ENCODE results near the gene MNS1.
"Not testable (repeated sequence)": the region's sequence is repeated elsewhere in the genome, so short reads cannot be mapped to it uniquely, and the experiment has no call there.

Gene MNS1

DNA sequence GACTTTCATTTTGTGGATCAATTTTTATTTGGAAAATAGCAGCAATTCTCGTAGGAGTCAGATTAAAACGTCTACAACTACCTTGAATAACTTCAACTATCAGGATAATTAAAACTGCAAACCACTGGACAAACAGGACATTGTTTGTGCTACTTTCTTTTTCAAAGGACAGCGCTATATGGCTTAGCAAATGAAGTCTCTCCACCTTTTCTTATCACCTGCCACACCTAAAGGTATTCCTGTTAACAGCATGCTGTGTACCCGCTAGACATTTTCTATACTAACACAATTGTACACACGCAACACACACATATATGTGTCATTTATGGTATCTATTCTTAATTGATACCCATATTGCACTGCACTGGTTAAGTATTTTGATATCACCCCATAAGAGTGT lies 19.2 kb downstream of the MNS1 start:
- no peak for ATAC-seq

DNA sequence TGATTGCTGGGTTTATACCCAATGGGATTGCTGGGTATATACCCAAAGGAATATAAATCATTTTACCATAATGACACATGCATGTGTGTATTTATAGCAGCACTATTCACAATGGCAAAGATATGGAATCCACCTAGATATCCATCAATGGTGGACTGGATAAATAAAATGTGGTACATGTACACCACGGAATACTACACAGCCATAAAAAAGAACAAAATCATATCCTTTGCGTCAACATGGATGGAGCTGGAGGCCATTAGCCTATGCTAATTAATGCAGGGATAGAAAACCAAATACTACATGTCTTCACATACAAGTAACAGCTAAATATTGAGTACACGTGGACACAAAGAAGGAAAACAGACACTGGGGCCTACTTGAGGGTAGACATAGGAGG lies 22.6 kb downstream of the MNS1 start:
- ATAC-seq, result no peak

DNA sequence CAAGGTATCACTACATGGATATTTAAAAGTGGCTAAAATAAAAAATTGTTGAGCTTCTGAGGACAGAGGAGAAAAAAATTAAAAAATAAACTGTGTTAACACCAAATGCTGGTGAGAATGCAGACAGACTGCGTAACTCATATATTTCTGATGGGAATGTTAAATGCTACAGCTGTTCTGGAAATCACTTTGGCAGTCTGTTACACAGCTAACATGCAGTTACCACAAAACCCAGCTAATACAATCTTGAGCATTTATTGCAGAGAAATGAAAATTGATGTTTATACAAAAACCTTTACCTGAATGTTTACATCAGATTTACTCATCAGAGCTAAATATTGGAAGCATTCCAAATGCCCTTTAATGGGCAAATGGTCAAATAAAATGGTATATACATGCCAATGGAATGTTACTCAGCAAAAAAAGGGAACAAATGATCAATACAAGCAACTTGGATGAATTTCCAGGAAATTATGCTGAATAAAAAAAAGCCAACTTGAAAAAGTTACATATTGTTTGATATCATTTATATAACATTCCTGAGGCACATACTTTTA lies 24.6 kb downstream of the MNS1 start:
- no peak for ATAC-seq

DNA sequence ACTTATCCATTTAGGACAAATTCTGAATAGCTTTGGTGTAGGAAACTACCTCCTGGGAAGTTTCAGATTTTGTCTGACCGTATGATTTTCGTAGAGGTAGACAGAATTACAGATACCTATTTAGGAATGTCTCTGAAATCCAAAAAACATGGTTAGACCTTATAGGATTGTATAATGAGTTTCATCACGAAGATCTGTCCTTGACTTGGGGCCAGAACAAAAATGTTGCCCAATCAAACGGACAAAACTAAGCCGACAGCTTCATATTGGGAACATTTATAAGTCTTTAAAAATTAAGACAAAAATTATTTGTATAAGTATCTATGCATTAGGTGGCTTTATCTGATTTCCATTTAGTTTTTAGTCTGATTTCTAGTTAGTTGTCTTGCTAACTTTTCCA lies 32.6 kb downstream of the MNS1 start:
- no peak for ATAC-seq

DNA sequence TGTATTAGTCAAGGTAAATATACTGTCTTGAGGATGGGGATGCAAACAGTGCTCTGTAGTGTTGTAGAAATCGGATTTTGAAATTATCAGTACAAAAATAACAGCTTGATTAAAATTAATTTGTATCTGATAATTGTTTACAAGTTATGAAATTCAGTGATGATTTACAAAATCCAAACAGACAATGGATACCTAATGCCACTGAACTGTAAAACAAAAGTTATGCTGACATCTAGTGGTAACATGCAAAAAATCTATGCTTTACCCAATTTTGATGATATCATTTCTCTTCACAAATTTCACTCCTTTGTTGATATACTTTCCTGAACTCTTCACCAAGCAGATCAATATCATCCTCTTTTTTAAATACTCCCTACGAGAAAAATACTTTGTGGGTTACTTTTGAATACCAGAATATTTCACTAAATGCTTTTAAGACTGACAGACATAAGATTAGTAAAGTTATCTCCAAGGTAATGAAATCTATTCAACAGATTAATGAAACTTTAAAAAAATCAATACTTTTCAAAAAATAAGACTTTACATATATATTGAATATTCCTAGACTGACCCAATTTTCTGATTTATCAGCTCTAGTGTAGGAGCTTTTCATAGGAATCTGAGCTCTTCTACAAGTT lies 36.0 kb downstream of the MNS1 start:
- ATAC-seq, result no peak

DNA sequence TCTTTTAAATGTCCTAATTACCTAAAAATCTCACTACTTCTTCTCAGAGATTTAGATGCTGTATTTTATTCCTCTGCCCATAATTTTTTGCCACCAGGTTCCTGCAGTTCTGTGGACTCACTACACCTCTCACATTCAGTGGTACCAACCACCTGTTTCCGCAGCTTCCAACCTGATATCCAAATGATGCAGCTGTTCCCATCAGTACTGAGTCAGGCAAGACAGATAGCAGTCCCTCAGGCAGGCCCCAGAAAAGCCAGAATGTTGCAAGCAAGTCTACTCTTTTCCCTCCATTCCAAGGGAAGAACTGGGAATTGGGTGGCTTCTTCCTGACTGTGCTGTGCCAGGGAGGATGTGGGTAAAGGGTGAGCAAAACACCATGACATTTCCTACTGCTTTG lies 39.0 kb downstream of the MNS1 start:
- no peak for ATAC-seq

- ATAC-seq, result no peak
Measured at GRCh38 chr15:56425276-56425675, 39.7 kb downstream of the MNS1 start.

- ATAC-seq, result not testable (repeated sequence)
Measured at GRCh38 chr15:56413114-56413733, 51.7 kb downstream of the MNS1 start.

GRCh38 chr15:56411122-56411749 lies 53.7 kb downstream of the MNS1 start:
- no peak for ATAC-seq

DNA sequence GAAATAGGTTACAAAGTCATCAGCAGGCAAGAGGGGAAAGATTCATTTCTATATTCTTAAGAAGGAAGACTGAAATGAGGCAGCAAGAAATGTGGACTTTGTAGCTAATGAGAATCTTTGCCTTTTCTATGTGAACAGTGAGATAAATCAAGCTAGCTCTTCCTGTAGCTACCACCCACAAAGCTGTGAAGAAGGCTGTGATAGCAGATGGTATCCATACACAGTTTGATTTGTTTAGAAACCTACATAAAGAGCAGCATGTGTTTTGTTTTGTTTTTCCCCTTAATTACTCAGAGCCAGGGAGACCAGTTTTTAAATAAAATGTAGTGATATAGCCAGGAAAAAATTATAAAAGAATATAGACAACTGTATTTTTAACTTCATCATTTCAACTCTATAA lies 54.2 kb downstream of the MNS1 start:
- ATAC-seq, result no peak

DNA sequence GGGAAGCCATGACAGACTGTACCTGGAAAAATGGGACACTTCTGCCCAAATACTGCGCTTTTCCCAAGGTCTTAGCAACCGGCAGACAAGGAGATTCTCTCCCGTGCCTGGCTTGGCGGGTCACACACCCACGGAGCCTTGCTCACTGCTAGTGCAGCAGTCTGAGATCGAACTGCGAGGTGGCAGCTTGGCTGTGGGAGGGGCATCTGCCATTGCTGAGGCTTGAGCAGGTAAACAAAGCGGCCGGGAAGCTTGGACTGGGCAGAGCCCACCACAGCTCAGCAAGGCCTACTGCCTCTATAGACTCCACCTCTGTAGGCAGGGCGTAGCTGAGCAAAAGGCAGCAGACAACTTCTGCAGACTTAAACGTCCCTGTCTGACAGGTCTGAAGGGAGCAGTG lies 65.7 kb downstream of the MNS1 start:
- ATAC-seq, result not testable (repeated sequence)

DNA sequence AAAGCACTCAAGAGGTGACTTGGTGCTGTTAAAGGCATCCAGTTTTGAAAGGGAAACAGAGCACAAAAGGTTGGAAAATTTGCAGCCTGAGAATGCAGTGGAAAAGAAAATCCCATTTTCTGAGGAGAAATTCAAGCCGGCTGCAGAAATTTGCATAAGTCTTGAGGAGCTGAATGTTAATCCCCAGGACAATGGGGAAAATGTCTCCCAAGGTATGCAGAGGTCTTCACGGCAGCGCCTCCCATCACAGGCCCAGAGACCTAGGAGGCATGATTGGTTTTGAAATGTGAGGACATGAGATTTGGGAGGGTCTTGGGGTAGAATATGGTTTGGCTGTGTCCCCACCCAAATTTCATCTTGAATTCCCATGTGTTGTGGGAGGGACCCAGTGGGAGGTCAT lies 67.6 kb downstream of the MNS1 start:
- not testable (repeated sequence) for ATAC-seq

DNA sequence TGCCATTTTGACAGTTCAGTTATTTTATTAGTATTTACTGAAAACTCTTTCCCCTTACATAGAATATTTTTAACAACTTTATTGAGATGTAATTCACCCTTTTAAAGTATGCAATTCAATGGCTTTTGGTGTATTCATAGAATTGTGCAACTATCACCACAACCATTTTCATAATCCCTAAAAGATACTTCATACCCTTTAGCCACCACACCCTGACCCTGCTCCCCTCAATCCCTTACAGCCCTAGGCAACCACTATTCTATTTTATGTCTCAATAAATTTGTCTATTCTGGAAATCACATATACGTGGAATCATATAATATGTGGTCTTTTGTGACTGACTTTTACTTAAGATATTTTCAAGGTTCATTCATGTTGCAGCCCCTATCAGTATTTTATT lies 70.0 kb downstream of the MNS1 start:
- ATAC-seq, result no peak

DNA sequence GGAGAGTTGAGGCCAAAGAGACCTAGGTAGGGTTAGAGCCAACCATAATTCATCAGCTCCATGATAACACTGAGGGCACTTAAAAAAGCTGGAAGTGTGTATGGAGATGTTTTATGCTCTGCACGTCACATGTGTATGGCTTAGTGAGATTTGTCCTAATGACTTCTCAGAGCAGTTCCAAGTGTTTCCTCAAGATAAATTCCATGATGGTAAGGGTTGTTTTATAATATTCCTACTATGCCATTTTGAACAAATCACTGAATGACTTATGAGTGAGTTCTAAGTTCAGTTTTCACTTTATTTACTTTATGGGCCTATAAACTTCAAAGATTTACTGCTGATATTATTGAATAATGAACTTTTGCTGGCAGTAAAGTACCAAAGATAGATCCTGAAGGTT lies 71.7 kb downstream of the MNS1 start:
- no peak for ATAC-seq

DNA sequence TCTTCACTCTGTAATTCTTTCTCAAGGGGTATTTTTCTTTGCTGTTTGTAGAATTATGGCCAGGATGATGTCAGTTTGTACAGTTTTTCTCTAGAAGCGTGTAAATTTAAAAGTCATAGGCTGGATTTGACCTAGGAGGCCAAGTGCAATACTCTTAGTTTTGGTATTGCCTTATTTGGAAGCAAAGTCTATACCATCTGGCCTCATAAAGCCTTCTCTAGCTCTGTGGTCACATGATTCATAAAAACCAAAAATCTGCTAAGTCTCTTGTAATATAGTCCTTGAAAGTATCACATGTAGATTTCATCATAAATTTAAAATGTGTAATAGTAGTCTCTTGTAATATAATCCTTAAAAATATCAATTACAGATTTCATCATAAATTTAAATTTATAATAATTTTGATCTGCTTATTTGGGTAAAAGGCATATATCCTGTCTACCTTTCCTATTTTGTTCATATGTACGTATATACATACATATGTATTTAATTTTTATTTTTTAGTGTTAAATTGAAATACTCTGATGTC lies 74.1 kb downstream of the MNS1 start:
- ATAC-seq, result peak in 1 of 2 donors; percentile 45

DNA sequence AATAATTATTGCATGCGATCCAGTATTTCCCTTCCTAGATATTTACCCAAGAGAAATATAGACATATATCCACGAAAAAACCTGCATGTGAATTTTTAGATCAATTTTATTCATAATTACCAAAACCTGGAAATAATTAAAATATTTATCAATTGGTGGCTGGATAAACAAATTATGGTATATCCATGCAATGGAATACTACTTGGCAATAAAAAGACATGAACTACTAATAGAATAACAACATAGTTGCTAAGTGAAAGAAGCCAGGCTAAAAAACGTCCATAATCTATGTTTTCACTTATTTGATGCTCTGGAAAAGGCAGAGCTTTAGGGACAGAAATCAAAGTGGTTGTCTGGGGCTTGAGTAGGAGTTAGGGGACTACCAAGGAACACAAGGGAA lies 79.0 kb downstream of the MNS1 start:
- no peak for ATAC-seq

- ATAC-seq, result no peak
Measured at GRCh38 chr15:56383010-56383409, 81.9 kb downstream of the MNS1 start.

Data from activated CD4-positive, CD25-positive, alpha-beta regulatory T cell treated with anti-CD3 and anti-CD28 coated beads, Interleukin-2, amount 50 U/mL, for 24 hours (primary cell).